Stimulated activated CD4-positive, alpha-beta T cell treated with anti-CD3 and anti-CD28 coated beads, Interleukin-12 subunit alpha, Interleukin-12 subunit beta, amount 100 ng/mL, for 48 hours (primary cell): ENCODE results near the gene UBASH3B.

Source experiments
- DNase-seq, 3 donors: peaks; one replicate each; pipeline ENCODE4 v3.0.0-alpha.2; 2020; ENCODE audit warnings: low read depth in 2 of 3, low spot score in 1 of 3

UBASH3B gene

GRCh38 chr11:122754028-122754427 lies 98.5 kb downstream of the UBASH3B start:
- no peak for DNase-seq

- peak in 1 of 3 donors; percentile 43 for DNase-seq
These were observed 99.2 kb downstream of the UBASH3B start for GRCh38 chr11:122754553-122755322.

- DNase-seq = no peak
These were observed 99.9 kb downstream of the UBASH3B start for GRCh38 chr11:122755409-122755808.

GRCh38 chr11:122755941-122756340 lies 100.4 kb downstream of the UBASH3B start:
- no peak for DNase-seq

- DNase-seq = no peak
These were observed 100.9 kb downstream of the UBASH3B start for GRCh38 chr11:122756417-122756816.

GRCh38 chr11:122757201-122757600 lies 101.7 kb downstream of the UBASH3B start:
- no peak for DNase-seq

GRCh38 chr11:122758339-122758738 lies 102.8 kb downstream of the UBASH3B start:
- DNase-seq = no peak

GRCh38 chr11:122758974-122759373 lies 103.5 kb downstream of the UBASH3B start:
- no peak for DNase-seq

GRCh38 chr11:122763108-122763507 lies 107.6 kb downstream of the UBASH3B start:
- no peak for DNase-seq

- no peak for DNase-seq
These were observed 109.0 kb downstream of the UBASH3B start for GRCh38 chr11:122764371-122765090.

GRCh38 chr11:122765487-122766131 lies 110.1 kb downstream of the UBASH3B start:
- no peak for DNase-seq

- no peak for DNase-seq
These were observed 113.7 kb downstream of the UBASH3B start for GRCh38 chr11:122769126-122769780.

- no peak for DNase-seq
These were observed 117.4 kb downstream of the UBASH3B start for GRCh38 chr11:122772945-122773344.

- no peak for DNase-seq
These were observed 118.3 kb downstream of the UBASH3B start for GRCh38 chr11:122773781-122774266.

- no peak for DNase-seq
These were observed 120.3 kb downstream of the UBASH3B start for GRCh38 chr11:122775675-122776271.

GRCh38 chr11:122776546-122776945 lies 121.0 kb downstream of the UBASH3B start:
- no peak for DNase-seq

GRCh38 chr11:122777343-122777742 lies 121.8 kb downstream of the UBASH3B start:
- DNase-seq = no peak

- no peak for DNase-seq
These were observed 122.6 kb downstream of the UBASH3B start for GRCh38 chr11:122778148-122778547.

GRCh38 chr11:122779047-122779629 lies 123.6 kb downstream of the UBASH3B start:
- no peak for DNase-seq

- DNase-seq = no peak
These were observed 124.9 kb downstream of the UBASH3B start for GRCh38 chr11:122780296-122780949.
